DOHH2 (cell line): ENCODE measurements around the gene TPPP3.

ENCODE experiments used
- H3F3A ChIP-seq: fragments of 200-600 bp; sonication (generic), shearing (Covaris generic); 2 replicates; pipeline ENCODE4 v1.6.0; 2016; ENCODE audit warnings: antibody characterized with exemption, mild to moderate bottlenecking; ENCODE audit not compliant: control insufficient read depth, insufficient read depth
- H3K27ac ChIP-seq: fragments of 200-600 bp; sonication (generic); 2 replicates; pipeline ENCODE4 v1.5.1; 2014; ENCODE audit warnings: low read depth, mild to moderate bottlenecking, low read length, moderate library complexity
- H3K27me3 ChIP-seq: fragments of 200-600 bp; sonication (generic); 2 replicates; pipeline ENCODE4 v1.6.1; 2014; ENCODE audit warnings: mild to moderate bottlenecking, low read length, mixed read lengths; ENCODE audit not compliant: control insufficient read depth
- H3K36me3 ChIP-seq: fragments of 200-600 bp; sonication (generic); 2 replicates; pipeline ENCODE4 v1.6.1; 2014; ENCODE audit warnings: mild to moderate bottlenecking, low read length, moderate library complexity, mixed read lengths; ENCODE audit not compliant: control insufficient read depth
- H3K4me1 ChIP-seq: fragments of 200-600 bp; sonication (generic); 2 replicates; pipeline ENCODE4 v1.6.1; 2014; ENCODE audit warnings: mild to moderate bottlenecking, low read length, mixed read lengths; ENCODE audit not compliant: control insufficient read depth
- H3K4me2 ChIP-seq: fragments of 200-600 bp; sonication (generic); 2 replicates; pipeline ENCODE4 v1.6.0; 2014; ENCODE audit warnings: mild to moderate bottlenecking, low read length, moderate library complexity
- H3K4me3 ChIP-seq: fragments of 200-600 bp; sonication (generic); 2 replicates; pipeline ENCODE4 v1.5.1; 2014; ENCODE audit warnings: mild to moderate bottlenecking, low read length, mixed read lengths
- H3K79me2 ChIP-seq: fragments of 200-600 bp; sonication (generic); 2 replicates; pipeline ENCODE4 v1.6.1; 2014; ENCODE audit warnings: mild to moderate bottlenecking, low read length, mixed read lengths; ENCODE audit not compliant: control insufficient read depth
- H3K9me2 ChIP-seq: fragments of 200-600 bp; sonication (generic); replicated peaks from 2 replicates; pipeline ENCODE4 v1.6.1; 2014; ENCODE audit warnings: mild to moderate bottlenecking, low read length, mixed read lengths; ENCODE audit not compliant: control insufficient read depth
- H3K9me3 ChIP-seq: fragments of 200-600 bp; sonication (generic); 2 replicates; pipeline ENCODE4 v1.6.1; 2014; ENCODE audit warnings: antibody characterized with exemption, low read length, mixed read lengths; ENCODE audit not compliant: control insufficient read depth, insufficient read depth
- H4K20me1 ChIP-seq: fragments of 200-600 bp; sonication (generic); 2 replicates; pipeline ENCODE4 v1.6.0; 2014; ENCODE audit warnings: low read depth, mild to moderate bottlenecking, antibody characterized with exemption, low read length, moderate library complexity; ENCODE audit not compliant: control insufficient read depth, insufficient read depth
- EZH2phosphoT487 ChIP-seq: fragments of 200-600 bp; sonication (generic); IDR thresholded peaks from 2 replicates; pipeline ENCODE4 v1.6.1; 2017; ENCODE audit warnings: borderline replicate concordance, mild to moderate bottlenecking, antibody characterized with exemption, low read length, moderate library complexity, mixed read lengths
- TF ChIP-seq, protein P1 (sequence below): fragments of 200-600 bp; sonication (generic); IDR thresholded peaks from one replicate; pipeline ENCODE4 v1.5.1; 2014; ENCODE audit warnings: antibody characterized with exemption, mild to moderate bottlenecking, low read depth, low read length; ENCODE audit not compliant: poor library complexity, severe bottlenecking

The TPPP3 gene

DNA sequence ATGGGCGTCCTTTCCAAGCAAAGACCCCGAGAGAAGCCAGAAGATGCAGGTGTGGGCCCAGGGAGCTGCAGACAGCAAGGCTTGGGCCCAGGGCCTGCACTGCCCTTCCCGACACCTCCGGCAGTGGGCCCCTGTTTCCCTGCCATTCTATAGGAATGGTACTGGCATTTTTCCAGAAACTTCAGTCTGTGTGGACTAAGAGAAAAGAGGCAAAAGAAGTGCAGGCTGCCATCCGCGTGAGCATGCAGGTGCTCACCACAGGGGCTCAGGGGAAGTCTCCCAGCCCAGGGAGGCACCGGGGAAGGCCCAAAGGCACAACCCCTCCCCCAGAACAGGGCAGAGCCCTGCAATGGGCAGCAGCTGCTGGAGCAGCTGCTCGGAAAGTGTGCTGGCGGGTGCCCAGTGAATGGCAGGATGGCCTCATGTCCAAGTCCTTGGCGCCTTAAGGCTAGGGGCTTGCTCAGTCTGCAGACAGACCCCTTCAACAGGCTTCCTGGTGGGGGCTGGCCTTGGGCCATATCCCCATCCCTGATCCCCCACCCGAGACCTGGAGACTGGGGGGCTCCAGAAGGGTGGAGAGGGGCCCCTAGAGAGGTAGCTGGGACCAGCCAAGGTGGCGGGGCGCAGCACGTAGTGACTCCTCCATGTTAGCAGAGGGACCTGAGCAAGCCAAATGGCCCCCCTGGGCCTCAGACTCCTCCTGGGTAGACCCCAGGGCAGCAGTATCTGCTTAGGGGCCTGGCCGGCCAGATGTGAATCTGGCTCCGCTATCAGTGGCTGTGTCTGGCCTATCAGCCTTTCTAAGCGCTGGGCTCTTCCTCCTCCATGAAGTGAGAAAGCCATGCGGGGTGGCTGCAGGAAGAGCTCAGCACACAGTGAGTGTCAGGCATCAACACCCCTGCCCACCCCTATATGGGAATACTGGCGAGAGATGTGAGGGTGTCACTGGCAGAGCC lies 6.7 kb upstream of the TPPP3 start:
- Histone ChIP-seq H3K27me3 (peaks cover 10% of the 10 kb centered on the region), H3K4me1 (no peaks in the 10 kb centered on the region), H3K27ac (no peak overlapping the region)

DNA sequence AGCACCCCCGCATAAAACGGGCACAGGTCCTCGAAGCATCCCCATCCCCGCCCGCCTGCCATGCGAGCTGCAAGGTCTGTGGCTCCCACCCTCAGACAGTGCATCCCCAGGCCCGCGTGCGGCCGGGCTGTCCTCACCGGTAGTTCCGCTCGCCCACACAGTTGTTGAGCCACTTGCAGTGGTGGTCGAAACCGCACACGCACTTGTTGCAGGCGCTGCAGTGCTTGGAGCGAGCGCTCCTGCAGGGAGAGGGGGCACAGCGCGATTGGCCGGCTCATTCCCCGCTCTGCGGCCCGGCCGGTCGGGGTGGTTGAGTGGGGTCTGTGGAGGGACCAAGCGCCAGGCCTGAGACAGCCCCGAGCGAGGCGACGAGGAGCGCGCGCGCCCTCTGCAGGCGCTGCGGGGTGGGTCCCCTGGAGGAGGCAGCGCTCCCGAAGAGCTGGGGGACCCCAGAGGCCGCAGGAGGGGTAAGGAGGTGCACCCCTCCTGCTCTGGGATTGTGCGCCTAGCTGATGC lies 6.0 kb upstream of the TPPP3 start:
- Histone ChIP-seq H3K4me3 (no peak overlapping the region), H3K9me2 (no peaks in the 10 kb centered on the region), H3K36me3 (no peaks in the 10 kb centered on the region), H3K79me2 (no peaks in the 10 kb centered on the region), H4K20me1 (no peaks in the 10 kb centered on the region), H3F3A (no peaks in the 10 kb centered on the region), H3K4me2 (no peak overlapping the region), H3K9me3 (no peaks in the 10 kb centered on the region), H3K27ac (no peak overlapping the region), H3K4me1 (no peaks in the 10 kb centered on the region), H3K27me3 (peaks cover 15% of the 10 kb centered on the region)
- TF ChIP-seq, protein P1, sequence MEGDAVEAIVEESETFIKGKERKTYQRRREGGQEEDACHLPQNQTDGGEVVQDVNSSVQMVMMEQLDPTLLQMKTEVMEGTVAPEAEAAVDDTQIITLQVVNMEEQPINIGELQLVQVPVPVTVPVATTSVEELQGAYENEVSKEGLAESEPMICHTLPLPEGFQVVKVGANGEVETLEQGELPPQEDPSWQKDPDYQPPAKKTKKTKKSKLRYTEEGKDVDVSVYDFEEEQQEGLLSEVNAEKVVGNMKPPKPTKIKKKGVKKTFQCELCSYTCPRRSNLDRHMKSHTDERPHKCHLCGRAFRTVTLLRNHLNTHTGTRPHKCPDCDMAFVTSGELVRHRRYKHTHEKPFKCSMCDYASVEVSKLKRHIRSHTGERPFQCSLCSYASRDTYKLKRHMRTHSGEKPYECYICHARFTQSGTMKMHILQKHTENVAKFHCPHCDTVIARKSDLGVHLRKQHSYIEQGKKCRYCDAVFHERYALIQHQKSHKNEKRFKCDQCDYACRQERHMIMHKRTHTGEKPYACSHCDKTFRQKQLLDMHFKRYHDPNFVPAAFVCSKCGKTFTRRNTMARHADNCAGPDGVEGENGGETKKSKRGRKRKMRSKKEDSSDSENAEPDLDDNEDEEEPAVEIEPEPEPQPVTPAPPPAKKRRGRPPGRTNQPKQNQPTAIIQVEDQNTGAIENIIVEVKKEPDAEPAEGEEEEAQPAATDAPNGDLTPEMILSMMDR, result peak; percentile 90
- TF ChIP-seq EZH2phosphoT487, result no peak

More for the DNA sequence above, 6.7 kb upstream of the TPPP3 start:
- no peak for TF ChIP-seq EZH2phosphoT487
- TF ChIP-seq, protein P1, result peak; percentile 40
- H3F3A ChIP-seq, result no peaks in the 10 kb centered on the region
- no peaks in the 10 kb centered on the region for H3K79me2 ChIP-seq
- no peaks in the 10 kb centered on the region for H3K9me3 ChIP-seq
- H4K20me1 ChIP-seq, result no peaks in the 10 kb centered on the region
- H3K9me2 ChIP-seq, result no peaks in the 10 kb centered on the region
- no peak overlapping the region for H3K4me3 ChIP-seq
- no peak overlapping the region for H3K4me2 ChIP-seq
- H3K36me3 ChIP-seq, result no peaks in the 10 kb centered on the region

DNA sequence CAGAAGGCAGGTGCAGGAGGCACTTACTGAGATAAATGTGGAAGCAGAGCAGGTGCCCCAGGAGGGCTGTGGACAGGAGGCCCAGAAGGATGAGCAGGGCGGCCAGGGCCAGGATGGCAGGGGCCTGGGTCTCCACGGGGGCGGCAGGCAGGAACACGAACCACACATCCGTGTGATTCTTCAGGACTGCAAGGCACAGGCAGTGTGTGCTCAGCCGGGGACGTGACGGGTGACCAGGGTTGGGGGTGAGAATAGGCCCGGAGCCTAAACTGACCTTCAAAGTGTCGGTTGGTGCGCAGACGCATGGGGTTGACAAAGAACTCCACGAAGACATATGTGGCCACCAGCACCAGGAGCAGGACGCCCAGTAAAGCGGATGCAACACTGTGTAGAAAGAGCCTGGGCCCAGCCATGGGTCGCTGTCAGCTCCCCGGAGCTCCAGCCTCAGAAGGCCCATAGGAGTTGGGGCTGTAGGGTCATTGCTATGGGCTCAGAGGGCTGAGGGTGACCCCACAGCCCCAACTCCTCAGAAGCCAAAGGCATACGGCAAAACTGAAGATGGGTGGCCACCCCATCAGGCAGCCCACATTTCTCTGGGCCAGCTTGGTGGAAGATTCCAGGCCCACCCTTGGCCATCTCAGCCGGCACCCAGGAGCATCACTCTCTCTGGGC lies 5.4 kb upstream of the TPPP3 start:
- Histone ChIP-seq H3K79me2 (no peaks in the 10 kb centered on the region), H3K4me1 (no peaks in the 10 kb centered on the region), H4K20me1 (no peaks in the 10 kb centered on the region), H3K9me2 (no peaks in the 10 kb centered on the region), H3K9me3 (no peaks in the 10 kb centered on the region), H3F3A (no peaks in the 10 kb centered on the region), H3K4me3 (no peak overlapping the region), H3K4me2 (no peak overlapping the region), H3K27me3 (peaks cover 21% of the 10 kb centered on the region), H3K36me3 (no peaks in the 10 kb centered on the region), H3K27ac (no peak overlapping the region)
- TF ChIP-seq, protein P1, result no peak
- TF ChIP-seq EZH2phosphoT487, result no peak
